K562 (cell line): Measurements from ENCODE around the gene DXO. TPM values are rescaled to one million over a fixed set of nuclear protein-coding genes. Genes with fewer than 3 reads are reported as not detected.

ENCODE experiments used
- BRD4 ChIP-seq: fragments of 200-600 bp; sonication (generic); IDR thresholded peaks from 2 replicates; pipeline ENCODE4 v1.6.1; 2017; ENCODE audit warnings: inconsistent platforms
- CHD1 ChIP-seq: fragments of 200-600 bp; sonication (generic); IDR thresholded peaks from one replicate; pipeline ENCODE4 v1.6.1; 2012; ENCODE audit warnings: mild to moderate bottlenecking, moderate library complexity, low read length, inconsistent platforms
- DPF2 ChIP-seq: fragments of 450-650 bp; IDR thresholded peaks from 2 replicates; pipeline ENCODE4 v1.6.1; 2016
- EGR1 ChIP-seq: fragments of 450-650 bp; conservative IDR thresholded peaks from 2 replicates; pipeline ENCODE4 v1.6.1; 2017; ENCODE audit warnings: mild to moderate bottlenecking
- ETV5 ChIP-seq: sonication (generic); formaldehyde crosslinking; IDR thresholded peaks from 2 replicates; pipeline ENCODE4 v1.4.0; 2020; ENCODE audit warnings: low read depth, mild to moderate bottlenecking, missing genetic modification reagents
- GABPB1 ChIP-seq: sonication (generic); formaldehyde crosslinking; IDR thresholded peaks from 2 replicates; pipeline ENCODE4 v1.8.0; 2022; ENCODE audit warnings: mild to moderate bottlenecking, missing genetic modification reagents
- HDAC3 ChIP-seq: fragments of 450-650 bp; IDR thresholded peaks from 2 replicates; pipeline ENCODE4 v1.6.1; 2018; ENCODE audit warnings: borderline replicate concordance, mild to moderate bottlenecking, moderate library complexity; ENCODE audit not compliant: partially characterized antibody
- HDGF ChIP-seq: fragments of 450-650 bp; IDR thresholded peaks from 2 replicates; pipeline ENCODE4 v1.6.1; 2016
- KLF6 ChIP-seq: fragments of 250-450 bp; sonication (Bioruptor Pico); IDR thresholded peaks from 2 replicates; pipeline ENCODE4 v1.4.0; 2020; ENCODE audit warnings: mild to moderate bottlenecking, moderate library complexity, borderline replicate concordance
- RNF2 ChIP-seq: sonication (generic); IDR thresholded peaks from 2 replicates; pipeline ENCODE4 v1.6.1; 2016
- ZFPM2 ChIP-seq: fragments of 250-450 bp; sonication (Bioruptor Pico); IDR thresholded peaks from 2 replicates; pipeline ENCODE4 v1.5.1; 2022; ENCODE audit warnings: mild to moderate bottlenecking
- ZKSCAN1 ChIP-seq: fragments of 150-350 bp; IDR thresholded peaks from 2 replicates; pipeline ENCODE4 v1.6.1; 2016; ENCODE audit warnings: low read depth, low read length
- ZNF121 ChIP-seq: sonication (generic); formaldehyde crosslinking; conservative IDR thresholded peaks from 2 replicates; pipeline ENCODE4 v1.8.0; 2022; ENCODE audit warnings: missing genetic modification reagents
- ZNF197 ChIP-seq: fragments of 200-800 bp; sonication (Bioruptor generic); IDR thresholded peaks from 2 replicates; pipeline ENCODE4 v1.6.1; 2016; ENCODE audit warnings: low read depth, missing genetic modification characterization, missing compliant biosample characterization
- ZNF311 ChIP-seq: fragments of 250-450 bp; sonication (Bioruptor Pico); IDR thresholded peaks from 2 replicates; pipeline ENCODE4 v1.4.0; 2020; ENCODE audit warnings: mild to moderate bottlenecking, moderate library complexity
- ZNF408 ChIP-seq: fragments of 250-450 bp; sonication (Bioruptor Pico); IDR thresholded peaks from 2 replicates; pipeline ENCODE4 v1.4.0; 2020; ENCODE audit warnings: low read depth, mild to moderate bottlenecking, moderate library complexity
- ZNF431 ChIP-seq: sonication (generic); formaldehyde crosslinking; IDR thresholded peaks from 2 replicates; pipeline ENCODE4 v1.8.0; 2022; ENCODE audit warnings: mild to moderate bottlenecking, missing genetic modification reagents
- ZNF57 ChIP-seq: fragments of 450-650 bp; formaldehyde crosslinking; IDR thresholded peaks from 2 replicates; pipeline ENCODE4 v1.4.0; 2020; ENCODE audit warnings: mild to moderate bottlenecking, moderate library complexity
- polyA plus RNA-seq, 8 experiments: library from polyadenylated mRNA; depleted of rRNA in 4 of 8; stranded (reverse) in 5 of 8; unstranded in 3 of 8; fragments of >200 nt; fragmentation: Nextera tagmentation in 2 of 8; fragmentation: Illumina TruSeq in 1 of 8; extraction: Ambion mirVana in 2 of 8; extraction: Trizol in 1 of 8; gene quantifications; 2 replicates each; pipeline versions ENCODE4 v1.2.1 to v1.2.3, GENCODE V29; 2011 to 2014; ENCODE audit warnings: inconsistent platforms in 1 of 8, missing spikeins in 1 of 8
- total RNA-seq, 7 experiments: library from RNA; depleted of rRNA in 6 of 7; stranded (reverse); fragments of >200 nt in 6 of 7; fragmentation: Illumina TruSeq in 2 of 7; extraction: Trizol in 2 of 7; gene quantifications; 2 replicates each; pipeline versions ENCODE4 v1.2.1 to v1.2.3, GENCODE V29; 2011 to 2021; ENCODE audit warnings: low replicate concordance in 1 of 7
- TF ChIP-seq, protein P1 (sequence below): sonication (generic); formaldehyde crosslinking; IDR thresholded peaks from 2 replicates; pipeline ENCODE4 v1.8.0; 2022; ENCODE audit warnings: mild to moderate bottlenecking, low read depth, missing genetic modification reagents
- TF ChIP-seq, protein P2 (sequence below): fragments of 450-650 bp; formaldehyde crosslinking; IDR thresholded peaks from 2 replicates; pipeline ENCODE4 v1.4.0; 2022; ENCODE audit warnings: missing genetic modification characterization
- TF ChIP-seq, protein P3 (sequence below): sonication (generic); formaldehyde crosslinking; IDR thresholded peaks from 2 replicates; pipeline ENCODE4 v1.8.0; 2023; ENCODE audit warnings: mild to moderate bottlenecking, missing genetic modification reagents
- TF ChIP-seq, protein P4 (sequence below), 2 experiments: fragments of 450-650 bp; IDR thresholded peaks; 2 replicates each; pipeline ENCODE4 v1.6.1; 2016

The DXO gene
- total and polyA plus RNA-seq, 9 of the 15 experiments (the other 6 are each of a cell fraction or from before 2014, with no cell fraction given), result 6.4 to 35.1 (median 19.4) TPM

DNA sequence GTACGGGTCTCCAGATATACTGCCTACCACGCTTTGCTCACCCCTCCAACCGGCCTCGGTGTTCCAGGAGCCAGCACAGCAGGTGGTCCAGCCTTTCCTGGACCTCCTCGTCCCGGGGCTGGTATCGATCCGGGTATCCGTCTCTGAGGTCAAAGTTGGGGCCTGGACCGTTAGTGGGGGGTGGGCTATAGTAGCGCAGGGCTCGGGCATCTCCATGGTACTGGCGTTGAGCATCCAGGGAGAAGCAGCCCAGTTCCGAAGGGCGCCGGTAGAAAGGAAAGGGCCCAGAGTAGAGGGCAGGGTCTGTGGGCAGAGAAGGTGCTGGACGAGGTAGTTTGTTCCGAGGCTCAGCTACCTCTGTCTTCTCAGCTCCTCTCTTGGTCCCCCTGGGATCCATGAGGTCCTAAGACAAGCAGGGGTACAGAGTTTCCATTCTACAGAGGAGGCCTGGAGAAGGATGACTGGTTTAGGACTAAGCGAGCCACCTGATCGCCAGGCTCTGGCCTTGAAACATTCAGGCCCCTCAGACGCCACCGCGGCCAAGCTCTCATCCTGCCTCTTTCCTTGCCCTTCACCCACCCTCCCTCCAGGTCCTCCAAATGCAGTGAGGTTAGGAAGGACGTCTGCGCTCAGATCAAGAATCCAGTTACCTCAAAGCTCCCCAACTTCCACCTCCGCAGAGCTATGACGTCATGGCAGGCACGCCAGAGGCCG is 502 bp downstream of the DXO start (continued):
- TF ChIP-seq, protein P1, sequence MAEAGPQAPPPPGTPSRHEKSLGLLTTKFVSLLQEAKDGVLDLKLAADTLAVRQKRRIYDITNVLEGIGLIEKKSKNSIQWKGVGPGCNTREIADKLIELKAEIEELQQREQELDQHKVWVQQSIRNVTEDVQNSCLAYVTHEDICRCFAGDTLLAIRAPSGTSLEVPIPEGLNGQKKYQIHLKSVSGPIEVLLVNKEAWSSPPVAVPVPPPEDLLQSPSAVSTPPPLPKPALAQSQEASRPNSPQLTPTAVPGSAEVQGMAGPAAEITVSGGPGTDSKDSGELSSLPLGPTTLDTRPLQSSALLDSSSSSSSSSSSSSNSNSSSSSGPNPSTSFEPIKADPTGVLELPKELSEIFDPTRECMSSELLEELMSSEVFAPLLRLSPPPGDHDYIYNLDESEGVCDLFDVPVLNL, result no peak; the same call in 1 of the 2 replicates
- TF ChIP-seq BRD4 (0 out of 2 replicates have a peak, but pooled peaks have one; percentile 6), KLF6 (no peak), EGR1 (peak; percentile 94; the same call in 1 of the 2 replicates), ZFPM2 (CRISPR knock-in tag) (no peak), DPF2 (peak; percentile 80; the same call in 1 of the 2 replicates), HDAC3 (no peak), ZNF57 (peak; percentile 45; the same call in 1 of the 2 replicates), ZKSCAN1 (no peak), ZNF311 (CRISPR knock-in tag) (peak; percentile 86), ZNF431 (CRISPR knock-in tag) (peak; percentile 27; the same call in 1 of the 2 replicates), ZNF197 (CRISPR knock-in tag) (0 out of 2 replicates have a peak, but pooled peaks have one; percentile 51), ETV5 (CRISPR knock-in tag) (no peak), GABPB1 (CRISPR knock-in tag) (no peak), RNF2 (no peak), ZNF121 (no peak), CHD1 (peak; percentile 31), HDGF (0 out of 2 replicates have a peak, but pooled peaks have one; percentile 10), ZNF408 (peak; percentile 75; the same call in 1 of the 2 replicates)
- TF ChIP-seq, protein P2, sequence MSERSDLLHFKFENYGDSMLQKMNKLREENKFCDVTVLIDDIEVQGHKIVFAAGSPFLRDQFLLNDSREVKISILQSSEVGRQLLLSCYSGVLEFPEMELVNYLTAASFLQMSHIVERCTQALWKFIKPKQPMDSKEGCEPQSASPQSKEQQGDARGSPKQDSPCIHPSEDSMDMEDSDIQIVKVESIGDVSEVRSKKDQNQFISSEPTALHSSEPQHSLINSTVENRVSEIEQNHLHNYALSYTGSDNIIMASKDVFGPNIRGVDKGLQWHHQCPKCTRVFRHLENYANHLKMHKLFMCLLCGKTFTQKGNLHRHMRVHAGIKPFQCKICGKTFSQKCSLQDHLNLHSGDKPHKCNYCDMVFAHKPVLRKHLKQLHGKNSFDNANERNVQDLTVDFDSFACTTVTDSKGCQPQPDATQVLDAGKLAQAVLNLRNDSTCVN, result peak; percentile 73; the same call in 1 of the 2 replicates
- TF ChIP-seq, protein P3, sequence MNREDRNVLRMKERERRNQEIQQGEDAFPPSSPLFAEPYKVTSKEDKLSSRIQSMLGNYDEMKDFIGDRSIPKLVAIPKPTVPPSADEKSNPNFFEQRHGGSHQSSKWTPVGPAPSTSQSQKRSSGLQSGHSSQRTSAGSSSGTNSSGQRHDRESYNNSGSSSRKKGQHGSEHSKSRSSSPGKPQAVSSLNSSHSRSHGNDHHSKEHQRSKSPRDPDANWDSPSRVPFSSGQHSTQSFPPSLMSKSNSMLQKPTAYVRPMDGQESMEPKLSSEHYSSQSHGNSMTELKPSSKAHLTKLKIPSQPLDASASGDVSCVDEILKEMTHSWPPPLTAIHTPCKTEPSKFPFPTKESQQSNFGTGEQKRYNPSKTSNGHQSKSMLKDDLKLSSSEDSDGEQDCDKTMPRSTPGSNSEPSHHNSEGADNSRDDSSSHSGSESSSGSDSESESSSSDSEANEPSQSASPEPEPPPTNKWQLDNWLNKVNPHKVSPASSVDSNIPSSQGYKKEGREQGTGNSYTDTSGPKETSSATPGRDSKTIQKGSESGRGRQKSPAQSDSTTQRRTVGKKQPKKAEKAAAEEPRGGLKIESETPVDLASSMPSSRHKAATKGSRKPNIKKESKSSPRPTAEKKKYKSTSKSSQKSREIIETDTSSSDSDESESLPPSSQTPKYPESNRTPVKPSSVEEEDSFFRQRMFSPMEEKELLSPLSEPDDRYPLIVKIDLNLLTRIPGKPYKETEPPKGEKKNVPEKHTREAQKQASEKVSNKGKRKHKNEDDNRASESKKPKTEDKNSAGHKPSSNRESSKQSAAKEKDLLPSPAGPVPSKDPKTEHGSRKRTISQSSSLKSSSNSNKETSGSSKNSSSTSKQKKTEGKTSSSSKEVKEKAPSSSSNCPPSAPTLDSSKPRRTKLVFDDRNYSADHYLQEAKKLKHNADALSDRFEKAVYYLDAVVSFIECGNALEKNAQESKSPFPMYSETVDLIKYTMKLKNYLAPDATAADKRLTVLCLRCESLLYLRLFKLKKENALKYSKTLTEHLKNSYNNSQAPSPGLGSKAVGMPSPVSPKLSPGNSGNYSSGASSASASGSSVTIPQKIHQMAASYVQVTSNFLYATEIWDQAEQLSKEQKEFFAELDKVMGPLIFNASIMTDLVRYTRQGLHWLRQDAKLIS (CRISPR knock-in tag), result no peak
- TF ChIP-seq, protein P4, sequence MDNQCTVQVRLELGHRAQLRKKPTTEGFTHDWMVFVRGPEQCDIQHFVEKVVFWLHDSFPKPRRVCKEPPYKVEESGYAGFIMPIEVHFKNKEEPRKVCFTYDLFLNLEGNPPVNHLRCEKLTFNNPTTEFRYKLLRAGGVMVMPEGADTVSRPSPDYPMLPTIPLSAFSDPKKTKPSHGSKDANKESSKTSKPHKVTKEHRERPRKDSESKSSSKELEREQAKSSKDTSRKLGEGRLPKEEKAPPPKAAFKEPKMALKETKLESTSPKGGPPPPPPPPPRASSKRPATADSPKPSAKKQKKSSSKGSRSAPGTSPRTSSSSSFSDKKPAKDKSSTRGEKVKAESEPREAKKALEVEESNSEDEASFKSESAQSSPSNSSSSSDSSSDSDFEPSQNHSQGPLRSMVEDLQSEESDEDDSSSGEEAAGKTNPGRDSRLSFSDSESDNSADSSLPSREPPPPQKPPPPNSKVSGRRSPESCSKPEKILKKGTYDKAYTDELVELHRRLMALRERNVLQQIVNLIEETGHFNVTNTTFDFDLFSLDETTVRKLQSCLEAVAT (IDR thresholded peaks at IDR 0.05), result peak; percentile 44 to 82; a peak in 2 of 4 replicates
